Prostate gland (tissue), 2 donors: ENCODE results near the gene UBA5.

ENCODE experiments used
- POLR2A ChIP-seq: fragments of 450-650 bp; IDR thresholded peaks from one replicate; pipeline ENCODE4 v1.6.1; 2016; ENCODE audit warnings: antibody characterized with exemption, mild to moderate bottlenecking
- POLR2AphosphoS5 ChIP-seq: sonication (generic); formaldehyde crosslinking; IDR thresholded peaks from one replicate; pipeline ENCODE4 v1.6.1; 2017; ENCODE audit warnings: antibody characterized with exemption
- TF ChIP-seq, protein P1 (sequence below), 4 experiments: fragments of 200-600 bp in 2 of 4; fragments of 450-650 bp in 2 of 4; sonication (generic) in 2 of 4; IDR thresholded peaks; 1 replicate in 3 of 4; 2 replicates in 1 of 4; pipeline ENCODE4 v1.5.1; 2016 to 2019; ENCODE audit warnings: antibody characterized with exemption in 4 of 4, mild to moderate bottlenecking in 2 of 4, moderate library complexity in 2 of 4

DNA sequence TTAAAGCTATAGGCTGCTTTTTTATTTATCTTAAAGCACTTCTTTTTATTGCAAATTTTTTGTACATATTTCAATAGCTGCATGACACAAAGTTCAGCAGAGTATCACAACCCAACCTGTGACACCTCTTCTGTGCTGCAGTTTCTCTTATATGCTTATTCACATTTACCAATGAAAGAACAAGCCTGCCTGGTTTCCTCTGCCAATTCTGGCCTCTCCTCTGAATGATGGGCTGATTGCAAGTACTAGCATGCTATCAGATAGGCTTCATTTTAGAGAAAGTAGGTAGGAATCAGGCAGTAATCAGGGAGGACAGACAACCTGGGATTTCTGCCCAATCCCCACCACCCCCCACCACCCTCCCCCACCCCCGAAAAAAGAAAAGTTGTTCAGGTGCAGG is 36.5 kb upstream of the UBA5 start:
- TF ChIP-seq, protein P1, sequence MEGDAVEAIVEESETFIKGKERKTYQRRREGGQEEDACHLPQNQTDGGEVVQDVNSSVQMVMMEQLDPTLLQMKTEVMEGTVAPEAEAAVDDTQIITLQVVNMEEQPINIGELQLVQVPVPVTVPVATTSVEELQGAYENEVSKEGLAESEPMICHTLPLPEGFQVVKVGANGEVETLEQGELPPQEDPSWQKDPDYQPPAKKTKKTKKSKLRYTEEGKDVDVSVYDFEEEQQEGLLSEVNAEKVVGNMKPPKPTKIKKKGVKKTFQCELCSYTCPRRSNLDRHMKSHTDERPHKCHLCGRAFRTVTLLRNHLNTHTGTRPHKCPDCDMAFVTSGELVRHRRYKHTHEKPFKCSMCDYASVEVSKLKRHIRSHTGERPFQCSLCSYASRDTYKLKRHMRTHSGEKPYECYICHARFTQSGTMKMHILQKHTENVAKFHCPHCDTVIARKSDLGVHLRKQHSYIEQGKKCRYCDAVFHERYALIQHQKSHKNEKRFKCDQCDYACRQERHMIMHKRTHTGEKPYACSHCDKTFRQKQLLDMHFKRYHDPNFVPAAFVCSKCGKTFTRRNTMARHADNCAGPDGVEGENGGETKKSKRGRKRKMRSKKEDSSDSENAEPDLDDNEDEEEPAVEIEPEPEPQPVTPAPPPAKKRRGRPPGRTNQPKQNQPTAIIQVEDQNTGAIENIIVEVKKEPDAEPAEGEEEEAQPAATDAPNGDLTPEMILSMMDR (IDR thresholded peaks at IDR 0.05), result no peak
- no peak for TF ChIP-seq POLR2AphosphoS5
- no peak for TF ChIP-seq POLR2A
